ENCODE measurements around the gene SPATA2L. TPM values are rescaled to one million over a fixed set of nuclear protein-coding genes. Genes with fewer than 3 reads are reported as not detected.
A peak's percentile ranks its signal among the peaks of the same experiment; 100 is the strongest.

SPATA2L gene
- polyA plus RNA-seq, 1 of the 3 experiments (the other 2 are of a cell fraction): 8.6 TPM

GRCh38 chr16:89697161-89697615 lies 4.3 kb downstream of the SPATA2L start:
- H2AFZ ChIP-seq (ENCODE audit: low read depth): no peak overlapping the region
- no peak overlapping the region for H3K4me3 ChIP-seq (ENCODE audit: low read depth in 2 of 2, low read length in 1 of 2)
- ChIA-PET POLR2A (interaction anchor here (0.9 to 2.6 kb wide), 3 partner anchors 10 to 40 kb away, joined by 3 to 10 read pairs (median 3); partner anchors contain the start of genes CDK10, CHMP1A and SPATA33), CTCF (interaction anchor here (1.9 to 4.3 kb wide), 2 partner anchors 9 to 163 kb away, joined by 4 to 37 read pairs; no protein-coding TSS in a partner anchor)
- H3K36me3 ChIP-seq (replicated peaks in 1 of 2; ENCODE audit: control insufficient read depth in 1 of 2, insufficient read depth in 2 of 2, low read length in 1 of 2): peaks cover 7 to 52% of the 10 kb centered on the region in 2 experiments
- H3K27ac ChIP-seq (ENCODE audit: low read depth in 2 of 2, low read length in 1 of 2): no peak overlapping the region; a peak in 1 of 4 replicates
- H3K4me2 ChIP-seq: no peak overlapping the region
- WGBS (ENCODE audit: low lambda C conversion rate): 96% methylated on average over 9 of the region's 19 CpGs
- peak; percentile 50 for DNase-seq
- H3K9me3 ChIP-seq: no peaks in the 10 kb centered on the region
- TF ChIP-seq FOXJ3 (CRISPR knock-in tag; IDR thresholded peaks at IDR 0.05) (no peak), TCF12 (IDR thresholded peaks at IDR 0.05) (no peak), PBX3 (IDR thresholded peaks at IDR 0.05) (no peak), MXI1 (IDR thresholded peaks at IDR 0.05; ENCODE audit: low read depth, low read length) (no peak), RFX5 (IDR thresholded peaks at IDR 0.05; ENCODE audit: low read length) (no peak), ELF1 (IDR thresholded peaks at IDR 0.05) (no peak)
- peaks cover 11% of the 10 kb centered on the region for H4K20me1 ChIP-seq (ENCODE audit: insufficient read depth)
- H3K27me3 ChIP-seq (ENCODE audit: insufficient read depth): no peaks in the 10 kb centered on the region
- H3K4me1 ChIP-seq (ENCODE audit: control insufficient read depth in 1 of 2, insufficient read depth in 2 of 2, low read depth in 1 of 2, low read length in 1 of 2): peaks cover 9 to 27% of the 10 kb centered on the region in 2 experiments; a peak in 2 of 4 replicates
- no peaks in the 10 kb centered on the region for H3K9me2 ChIP-seq
- H3K9ac ChIP-seq: no peak overlapping the region
- H3K79me2 ChIP-seq (ENCODE audit: insufficient read depth): no peaks in the 10 kb centered on the region
- H3F3A ChIP-seq (replicated peaks; ENCODE audit: insufficient read depth): peaks cover 9% of the 10 kb centered on the region

GRCh38 chr16:89696670-89697128 lies 4.8 kb downstream of the SPATA2L start:
- CTCF ChIA-PET: interaction anchor here (1.9 to 4.3 kb wide), 2 partner anchors 10 to 164 kb away, joined by 4 to 37 read pairs; no protein-coding TSS in a partner anchor

More at GRCh38 chr16:89696670-89697128, 4.8 kb downstream of the SPATA2L start:
- Histone ChIP-seq H4K20me1 (ENCODE audit: insufficient read depth) (peaks cover 11% of the 10 kb centered on the region), H3K4me3 (ENCODE audit: low read depth in 2 of 2, low read length in 1 of 2) (no peak overlapping the region), H3F3A (replicated peaks; ENCODE audit: insufficient read depth) (peaks cover 8% of the 10 kb centered on the region), H3K27ac (ENCODE audit: low read depth in 2 of 2, low read length in 1 of 2) (no peak overlapping the region; a peak in 1 of 4 replicates), H3K36me3 (replicated peaks in 1 of 2; ENCODE audit: control insufficient read depth in 1 of 2, insufficient read depth in 2 of 2, low read length in 1 of 2) (peaks cover 7 to 57% of the 10 kb centered on the region in 2 experiments), H3K79me2 (ENCODE audit: insufficient read depth) (no peaks in the 10 kb centered on the region), H3K9me3 (no peaks in the 10 kb centered on the region), H3K4me1 (ENCODE audit: control insufficient read depth in 1 of 2, insufficient read depth in 2 of 2, low read depth in 1 of 2, low read length in 1 of 2) (peaks cover 9 to 25% of the 10 kb centered on the region in 2 experiments; a peak in 2 of 4 replicates), H3K9me2 (no peaks in the 10 kb centered on the region), H2AFZ (ENCODE audit: low read depth) (no peak overlapping the region), H3K9ac (no peak overlapping the region), H3K27me3 (ENCODE audit: insufficient read depth) (no peaks in the 10 kb centered on the region), H3K4me2 (no peak overlapping the region)
- WGBS (ENCODE audit: low lambda C conversion rate): 100% methylated on average over 6 of the region's 18 CpGs
- peak; percentile 33 for DNase-seq
- POLR2A ChIA-PET: interaction anchor here (1.3 to 2.6 kb wide), 2 partner anchors 10 to 39 kb away, joined by 3 to 10 read pairs; partner anchors contain the start of genes CDK10, CHMP1A and SPATA33
- TF ChIP-seq RAD21 (IDR thresholded peaks at IDR 0.05; ENCODE audit: low read length) (no peak), EZH2phosphoT487 (IDR thresholded peaks at IDR 0.05; ENCODE audit: borderline replicate concordance, low read depth) (no peak), GABPA (IDR thresholded peaks at IDR 0.05; ENCODE audit: low read depth) (no peak), PBX3 (IDR thresholded peaks at IDR 0.05) (peak; percentile 4; the same call in 1 of the 2 replicates), ELF1 (IDR thresholded peaks at IDR 0.05) (no peak), CTCF (IDR thresholded peaks at IDR 0.05) (no peak), TEAD4 (IDR thresholded peaks at IDR 0.05; ENCODE audit: borderline replicate concordance, insufficient read depth) (no peak), RCOR1 (IDR thresholded peaks at IDR 0.05; ENCODE audit: low read length) (no peak)

All from SK-N-SH (cell line).